Activated CD4-positive, alpha-beta T cell treated with anti-CD3 and anti-CD28 coated beads for 24 hours (primary cell): ENCODE measurements around the gene FAM98B.

Experiments
- DNase-seq, 2 donors: peaks; one replicate each; pipeline ENCODE4 v3.0.0-alpha.2; 2020; ENCODE audit warnings: low read depth in 2 of 2

FAM98B gene

GRCh38 chr15:38508647-38509046 lies 54.7 kb downstream of the FAM98B start:
- DNase-seq = no peak

- no peak for DNase-seq
Observed at GRCh38 chr15:38509152-38509551, 55.2 kb downstream of the FAM98B start.

- no peak for DNase-seq
Observed at GRCh38 chr15:38512901-38513300, 59.0 kb downstream of the FAM98B start.

GRCh38 chr15:38514601-38515000 lies 60.7 kb downstream of the FAM98B start:
- no peak for DNase-seq

- no peak for DNase-seq
Observed at GRCh38 chr15:38516626-38517025, 62.7 kb downstream of the FAM98B start.

GRCh38 chr15:38517312-38517975 lies 63.5 kb downstream of the FAM98B start:
- DNase-seq = no peak

GRCh38 chr15:38518084-38518483 lies 64.2 kb downstream of the FAM98B start:
- no peak for DNase-seq

GRCh38 chr15:38520035-38520434 lies 66.1 kb downstream of the FAM98B start:
- no peak for DNase-seq

GRCh38 chr15:38521316-38521715 lies 67.4 kb downstream of the FAM98B start:
- DNase-seq = no peak

- DNase-seq = no peak
Observed at GRCh38 chr15:38522922-38523321, 69.0 kb downstream of the FAM98B start.

- no peak for DNase-seq
Observed at GRCh38 chr15:38524156-38524555, 70.2 kb downstream of the FAM98B start.

GRCh38 chr15:38525489-38525888 lies 71.6 kb downstream of the FAM98B start:
- DNase-seq = no peak

- no peak for DNase-seq
Observed at GRCh38 chr15:38526158-38526557, 72.2 kb downstream of the FAM98B start.

GRCh38 chr15:38528294-38528693 lies 74.4 kb downstream of the FAM98B start:
- DNase-seq = no peak

- no peak for DNase-seq
Observed at GRCh38 chr15:38530113-38530512, 76.2 kb downstream of the FAM98B start.

- DNase-seq = no peak
Observed at GRCh38 chr15:38531509-38531908, 77.6 kb downstream of the FAM98B start.

GRCh38 chr15:38532728-38533127 lies 78.8 kb downstream of the FAM98B start:
- DNase-seq = no peak

GRCh38 chr15:38533416-38533915 lies 79.5 kb downstream of the FAM98B start:
- no peak for DNase-seq

- DNase-seq = no peak
Observed at GRCh38 chr15:38533926-38534325, 80.0 kb downstream of the FAM98B start.

- DNase-seq = no peak
Observed at GRCh38 chr15:38534691-38535090, 80.8 kb downstream of the FAM98B start.

- no peak for DNase-seq
Observed at GRCh38 chr15:38535491-38536200, 81.7 kb downstream of the FAM98B start.

GRCh38 chr15:38536201-38536676 lies 82.3 kb downstream of the FAM98B start:
- DNase-seq = no peak
